Measurements from ENCODE around the gene ZNF654.

GRCh38 chr3:88131695-88132094 is 72.6 kb downstream of the ZNF654 start:
- no peak for TF ChIP-seq CTCF (IDR thresholded peaks at IDR 0.05)
- no peak for TF ChIP-seq POLR2A (IDR thresholded peaks at IDR 0.05)

Data from prostate gland (tissue), 2 donors.